Measurements from ENCODE around the gene DYRK1B. TPM values are rescaled to one million over a fixed set of nuclear protein-coding genes. Genes with fewer than 3 reads are reported as not detected.

DYRK1B gene
- total and polyA plus RNA-seq, 2 donors (not counting 1 experiment from before 2014, with no cell fraction given) = 26.1 to 36.6 TPM

GRCh38 chr19:39824143-39825092 lies 9.5 kb downstream of the DYRK1B start:
- H3K4me2 ChIP-seq (replicated peaks; ENCODE audit: low read depth, low read length, poor library complexity, severe bottlenecking) = peak overlapping the region; percentile 83

More at GRCh38 chr19:39824143-39825092, 9.5 kb downstream of the DYRK1B start:
- Mint-ChIP-seq H3K27ac (no peak overlapping the region), H3K27me3 (no peaks in the 10 kb centered on the region), H3K9me3 (ENCODE audit: insufficient read depth) (no peaks in the 10 kb centered on the region), H3K4me3 (no peak overlapping the region), H3K4me1 (peaks cover 13% of the 10 kb centered on the region)
- peak; percentile 98 for ATAC-seq (ENCODE audit: low read depth)
- DNase-seq = peak; percentile 92
- H3K4me3 ChIP-seq (ENCODE audit: control extremely low read depth in 1 of 5, extremely low read depth in 1 of 5, insufficient read depth in 1 of 5, low read depth in 2 of 5, low read length in 4 of 5) = peak overlapping the region; percentile 66 to 85 (median 79)
- no peaks in the 10 kb centered on the region for H3K27me3 ChIP-seq (replicated peaks in 1 of 4; ENCODE audit: control extremely low read depth in 1 of 4, control insufficient read depth in 3 of 4, insufficient read depth in 4 of 4, low read length in 3 of 4)
- WGBS (ENCODE audit: insufficient coverage) = 15% methylated on average over 47 of the region's 47 CpGs
- no peaks in the 10 kb centered on the region for H3K9me3 ChIP-seq (ENCODE audit: control extremely low read depth in 1 of 3, control insufficient read depth in 2 of 3, insufficient read depth in 1 of 3, low read length in 2 of 3)
- ChIA-PET CTCF (interaction anchor here (0.7 to 3.1 kb wide), 4 partner anchors 9 to 32 kb away, joined by 3 to 14 read pairs (median 5); partner anchors contain the start of gene DYRK1B), POLR2A (interaction anchor here (0.6 to 0.8 kb wide), 2 partner anchors 9 to 593 kb away, joined by 5 read pairs; partner anchors contain the start of gene DYRK1B)
- H3K27ac ChIP-seq (ENCODE audit: low read length in 2 of 2) = peak overlapping the region; percentile 38 to 55
- peak overlapping the region; percentile 91 for H2AFZ ChIP-seq (ENCODE audit: insufficient read depth, low read depth, low read length, poor library complexity, severe bottlenecking)
- TF ChIP-seq EZH2 (IDR thresholded peaks at IDR 0.05; ENCODE audit: borderline replicate concordance, insufficient read depth, low read depth, low read length, poor library complexity, severe bottlenecking) = no peak
- TF ChIP-seq, protein P1, sequence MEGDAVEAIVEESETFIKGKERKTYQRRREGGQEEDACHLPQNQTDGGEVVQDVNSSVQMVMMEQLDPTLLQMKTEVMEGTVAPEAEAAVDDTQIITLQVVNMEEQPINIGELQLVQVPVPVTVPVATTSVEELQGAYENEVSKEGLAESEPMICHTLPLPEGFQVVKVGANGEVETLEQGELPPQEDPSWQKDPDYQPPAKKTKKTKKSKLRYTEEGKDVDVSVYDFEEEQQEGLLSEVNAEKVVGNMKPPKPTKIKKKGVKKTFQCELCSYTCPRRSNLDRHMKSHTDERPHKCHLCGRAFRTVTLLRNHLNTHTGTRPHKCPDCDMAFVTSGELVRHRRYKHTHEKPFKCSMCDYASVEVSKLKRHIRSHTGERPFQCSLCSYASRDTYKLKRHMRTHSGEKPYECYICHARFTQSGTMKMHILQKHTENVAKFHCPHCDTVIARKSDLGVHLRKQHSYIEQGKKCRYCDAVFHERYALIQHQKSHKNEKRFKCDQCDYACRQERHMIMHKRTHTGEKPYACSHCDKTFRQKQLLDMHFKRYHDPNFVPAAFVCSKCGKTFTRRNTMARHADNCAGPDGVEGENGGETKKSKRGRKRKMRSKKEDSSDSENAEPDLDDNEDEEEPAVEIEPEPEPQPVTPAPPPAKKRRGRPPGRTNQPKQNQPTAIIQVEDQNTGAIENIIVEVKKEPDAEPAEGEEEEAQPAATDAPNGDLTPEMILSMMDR (IDR thresholded peaks at IDR 0.05) = no peak
- H3K4me1 ChIP-seq (ENCODE audit: control insufficient read depth in 2 of 2, insufficient read depth in 2 of 2, low read length in 2 of 2) = peaks cover 18 to 30% of the 10 kb centered on the region in 2 donors
- intact Hi-C loops (cut with micrococcal nuclease) = loop anchor here (1.0 kb wide), 5 partner anchors 9 to 367 kb away; partner anchors contain the start of genes FBL, MAP3K10, PSMC4 and ZNF546
- peaks cover 17% of the 10 kb centered on the region for H3K79me2 ChIP-seq (ENCODE audit: control insufficient read depth, insufficient read depth, low read length)
- peaks cover 0 to 32% of the 10 kb centered on the region in 2 experiments for H3K36me3 ChIP-seq (replicated peaks in 1 of 2; ENCODE audit: control extremely low read depth in 1 of 2, control insufficient read depth in 1 of 2, extremely low read depth in 1 of 2, insufficient read depth in 2 of 2, low read length in 1 of 2)
- H4K20me1 ChIP-seq (ENCODE audit: control insufficient read depth, insufficient read depth, low read length, poor library complexity, severe bottlenecking) = peaks cover 6% of the 10 kb centered on the region
- peak overlapping the region; percentile 76 for H3K9ac ChIP-seq (ENCODE audit: low read length)
